NCI-H1092 treated with DMSO at 0.1 percent for 48 hours (cell line): Measurements from ENCODE around the gene TWSG1.
"Not testable (repeated sequence)": the region's sequence is repeated elsewhere in the genome, so short reads cannot be mapped to it uniquely, and the experiment has no call there.

Experiments
- DNase-seq: peaks from one replicate; lab custom pipeline; 2025; lab: John Stamatoyannopoulos, UW

Gene TWSG1

DNA sequence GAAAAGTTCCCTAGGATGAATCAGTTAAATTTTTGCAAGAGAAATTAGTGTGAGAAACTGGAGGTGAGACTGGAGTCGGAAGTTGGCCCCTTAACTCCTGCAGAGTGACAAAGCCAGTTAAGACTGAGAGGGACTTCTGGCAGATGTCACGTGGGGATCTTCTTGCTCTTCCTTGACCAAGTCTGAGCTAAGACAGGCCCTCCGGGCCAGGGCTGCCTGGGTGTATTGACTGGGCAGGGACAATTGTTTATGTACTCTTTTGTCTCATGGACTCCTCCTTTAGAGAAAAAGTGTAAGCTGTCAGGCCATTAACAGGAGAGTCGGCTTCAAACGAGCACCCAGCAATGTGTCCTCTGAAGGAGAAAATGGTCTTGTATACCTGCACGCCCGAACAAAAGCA is 92.2 kb downstream of the TWSG1 start:
- no peak for DNase-seq

GRCh38 chr18:9428301-9428706 is 93.7 kb downstream of the TWSG1 start:
- DNase-seq: peak; percentile 17

DNA sequence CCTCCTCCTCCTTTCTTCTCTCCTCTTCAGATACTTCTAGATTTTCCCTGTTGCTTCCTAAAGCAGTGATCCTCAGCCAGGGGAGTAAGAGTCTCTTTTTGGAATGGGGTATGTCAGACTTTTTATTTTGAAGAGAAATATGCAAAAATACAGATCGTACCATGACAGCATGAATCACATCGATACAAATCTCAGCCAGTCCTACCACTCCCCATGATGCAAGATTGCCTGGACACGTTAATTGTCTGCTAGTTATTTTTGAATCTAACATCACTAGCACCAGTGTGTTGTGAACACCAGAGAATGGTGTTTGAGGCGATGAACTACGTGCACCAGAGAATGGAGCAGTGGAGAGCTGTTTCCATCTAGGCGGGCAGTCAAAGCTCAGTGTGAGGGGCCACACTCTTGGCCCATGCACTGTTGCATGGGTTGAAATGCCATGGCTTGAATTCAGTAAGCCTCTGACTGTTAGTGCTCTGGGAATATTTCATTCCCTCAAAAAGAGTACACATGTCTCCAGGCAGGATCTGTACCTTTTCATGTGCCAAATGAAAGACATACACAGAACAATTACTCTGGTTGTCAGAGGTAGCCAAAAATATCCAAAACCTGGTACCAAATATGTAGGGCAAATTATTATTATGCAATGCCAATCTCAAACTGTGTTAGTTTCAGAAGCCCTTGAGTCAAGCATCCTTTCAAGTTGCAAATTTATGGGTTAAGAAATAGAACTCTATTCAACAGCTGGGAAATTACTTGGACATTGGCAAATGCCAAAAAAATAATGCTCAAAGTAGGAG is 94.5 kb downstream of the TWSG1 start:
- no peak for DNase-seq

- DNase-seq: no peak
Observed at GRCh38 chr18:9429662-9429993, 95.1 kb downstream of the TWSG1 start.

- DNase-seq: not testable (repeated sequence)
Observed at GRCh38 chr18:9430315-9430714, 95.7 kb downstream of the TWSG1 start.

- no peak for DNase-seq
Observed at GRCh38 chr18:9431296-9431695, 96.7 kb downstream of the TWSG1 start.

GRCh38 chr18:9433122-9433521 is 98.5 kb downstream of the TWSG1 start:
- DNase-seq: not testable (repeated sequence)

DNA sequence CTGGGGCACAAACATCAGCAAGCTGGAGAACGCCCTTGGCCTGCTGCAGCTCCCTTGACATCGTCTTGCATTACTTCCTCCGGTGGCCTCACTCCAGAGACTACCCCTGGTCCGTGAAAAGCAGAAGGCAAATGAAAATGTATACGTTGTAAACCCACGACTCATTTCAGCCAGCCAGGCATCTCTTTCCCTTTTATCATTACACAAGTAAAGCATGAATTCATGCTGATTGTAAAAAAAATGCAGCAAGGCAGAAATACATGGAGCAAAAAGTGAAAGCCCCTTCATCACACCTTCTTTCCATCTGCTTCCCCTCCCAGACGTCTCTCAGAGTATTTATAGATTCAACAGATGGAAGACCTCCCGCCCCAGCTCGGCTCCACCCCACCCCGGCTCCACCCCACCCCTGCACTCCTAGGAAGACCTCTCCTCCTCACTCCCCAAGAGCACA is 99.1 kb downstream of the TWSG1 start:
- no peak for DNase-seq

DNA sequence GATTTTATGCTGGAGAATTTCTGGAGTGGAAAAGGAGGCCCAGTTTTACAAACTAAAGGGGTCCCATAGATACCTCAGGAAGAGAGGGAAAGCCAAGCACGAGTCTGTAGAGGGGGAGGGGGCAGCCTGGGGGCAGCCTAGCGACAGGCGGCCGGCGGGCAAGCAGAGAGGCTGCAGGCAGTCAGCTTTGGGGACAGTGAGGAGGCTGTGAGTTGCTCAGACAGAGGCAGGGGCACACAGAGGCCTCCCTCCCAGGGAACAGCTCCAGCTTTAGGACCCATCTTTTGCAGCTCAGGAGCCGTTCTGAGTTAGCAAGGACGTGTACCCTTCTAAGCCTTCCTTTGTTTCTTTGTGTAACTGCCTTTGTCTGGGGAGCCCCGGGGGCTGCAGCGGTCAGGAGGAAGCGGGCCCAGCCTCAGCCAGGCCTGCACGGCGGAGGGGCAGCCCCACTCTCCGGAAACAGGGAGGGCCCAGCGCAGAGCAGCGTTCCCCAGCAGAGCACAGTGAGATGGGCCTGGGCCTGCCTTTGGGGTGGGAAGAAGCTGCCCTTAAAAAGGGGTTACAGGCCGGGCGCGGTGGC is 99.6 kb downstream of the TWSG1 start:
- no peak for DNase-seq

GRCh38 chr18:9435041-9435440 is 100.5 kb downstream of the TWSG1 start:
- DNase-seq: no peak

DNA sequence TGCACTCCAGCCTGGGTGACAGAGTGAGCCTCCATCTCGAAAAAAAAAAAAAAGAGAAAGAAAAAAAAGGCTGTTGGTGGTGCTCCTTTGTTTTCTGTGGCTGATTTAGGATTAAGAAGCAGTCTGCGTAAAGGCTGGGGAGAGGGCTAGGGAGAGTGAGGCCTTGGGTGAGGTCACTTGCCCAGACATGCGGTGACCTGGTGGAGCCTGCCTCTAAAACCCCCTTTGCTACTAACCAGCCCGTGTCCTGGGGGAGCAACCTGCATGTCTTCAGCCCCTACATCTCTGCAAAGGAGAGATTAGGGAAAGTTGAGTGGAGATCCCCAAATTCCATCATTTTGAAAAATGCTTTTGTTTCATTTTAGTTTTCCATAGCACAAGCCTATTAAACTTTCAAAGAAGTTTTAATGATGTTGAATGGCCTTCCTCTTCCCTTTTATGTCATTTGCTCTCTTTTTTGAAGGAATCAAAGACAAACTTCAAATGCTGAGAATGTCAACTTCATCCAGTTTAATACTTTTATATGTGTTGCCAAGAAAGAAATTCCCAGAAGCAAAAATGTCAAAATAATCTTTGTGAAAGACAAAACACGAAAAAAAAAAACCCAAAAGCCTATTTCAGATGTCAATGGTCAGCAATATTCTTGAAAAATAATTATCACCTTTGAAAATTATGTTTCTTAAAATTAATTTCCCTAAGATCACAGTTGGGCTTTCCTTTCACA is 101.8 kb downstream of the TWSG1 start:
- DNase-seq: no peak

- no peak for DNase-seq
Observed at GRCh38 chr18:9437021-9437437, 102.5 kb downstream of the TWSG1 start.

DNA sequence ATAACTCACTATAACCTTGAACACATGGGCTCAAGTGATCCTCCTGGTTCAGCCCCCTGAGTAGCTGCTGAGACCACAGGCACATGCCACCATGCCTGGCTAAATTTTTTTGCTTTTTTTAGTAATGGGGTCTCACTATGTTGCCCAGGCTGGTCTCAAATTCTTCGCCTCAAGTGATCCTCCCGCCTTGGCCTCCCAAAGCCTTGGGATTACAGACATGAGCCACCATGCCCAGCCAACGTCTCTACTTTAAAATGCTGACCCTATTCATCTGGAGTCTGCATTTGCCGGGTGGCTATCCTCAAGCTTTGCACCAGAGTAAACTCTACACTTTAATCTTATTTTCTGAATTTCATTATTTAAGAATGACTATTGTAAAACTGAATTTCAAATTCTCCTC is 103.1 kb downstream of the TWSG1 start:
- no peak for DNase-seq

- DNase-seq: no peak
Observed at GRCh38 chr18:9441061-9441460, 106.5 kb downstream of the TWSG1 start.

GRCh38 chr18:9444549-9444948 is 110.0 kb downstream of the TWSG1 start:
- DNase-seq: no peak

DNA sequence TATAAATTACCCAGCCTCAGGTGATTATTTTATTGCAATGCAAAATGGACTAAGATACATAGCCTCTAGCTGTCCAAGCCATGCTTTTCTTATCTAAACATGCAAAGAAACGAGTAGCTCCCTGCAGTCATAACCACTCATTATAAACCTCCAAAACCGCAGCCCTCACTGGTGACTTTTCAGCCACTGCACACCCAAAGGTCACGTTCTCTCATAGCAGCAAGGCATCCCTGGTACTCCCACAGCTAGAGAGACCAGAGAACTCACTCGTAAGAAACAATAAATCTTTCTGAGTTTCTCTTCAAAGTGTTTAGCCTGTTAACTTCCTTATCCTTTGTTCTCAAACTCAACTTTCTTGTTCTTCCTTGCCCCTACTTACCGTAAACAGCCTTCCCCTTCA is 112.3 kb downstream of the TWSG1 start:
- DNase-seq: no peak

DNA sequence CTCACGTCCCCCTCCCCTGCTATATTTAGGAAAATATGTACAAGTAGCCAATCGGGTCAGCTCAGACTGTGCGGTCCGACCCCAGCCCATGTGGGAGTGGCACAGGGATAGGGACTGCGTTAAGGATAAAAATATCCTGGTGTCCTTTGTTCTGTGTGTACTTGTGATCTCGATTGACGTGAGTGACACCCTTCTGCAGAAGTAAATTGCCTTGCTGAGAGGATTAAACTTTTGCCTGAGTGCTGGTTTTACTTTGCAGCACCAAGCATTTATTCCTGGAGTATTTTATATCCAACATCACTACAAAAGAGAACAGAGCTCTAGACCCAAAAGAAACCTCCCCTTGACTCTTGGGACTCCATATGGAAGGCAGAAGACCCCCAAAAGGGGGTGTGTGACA is 112.8 kb downstream of the TWSG1 start:
- no peak for DNase-seq

DNA sequence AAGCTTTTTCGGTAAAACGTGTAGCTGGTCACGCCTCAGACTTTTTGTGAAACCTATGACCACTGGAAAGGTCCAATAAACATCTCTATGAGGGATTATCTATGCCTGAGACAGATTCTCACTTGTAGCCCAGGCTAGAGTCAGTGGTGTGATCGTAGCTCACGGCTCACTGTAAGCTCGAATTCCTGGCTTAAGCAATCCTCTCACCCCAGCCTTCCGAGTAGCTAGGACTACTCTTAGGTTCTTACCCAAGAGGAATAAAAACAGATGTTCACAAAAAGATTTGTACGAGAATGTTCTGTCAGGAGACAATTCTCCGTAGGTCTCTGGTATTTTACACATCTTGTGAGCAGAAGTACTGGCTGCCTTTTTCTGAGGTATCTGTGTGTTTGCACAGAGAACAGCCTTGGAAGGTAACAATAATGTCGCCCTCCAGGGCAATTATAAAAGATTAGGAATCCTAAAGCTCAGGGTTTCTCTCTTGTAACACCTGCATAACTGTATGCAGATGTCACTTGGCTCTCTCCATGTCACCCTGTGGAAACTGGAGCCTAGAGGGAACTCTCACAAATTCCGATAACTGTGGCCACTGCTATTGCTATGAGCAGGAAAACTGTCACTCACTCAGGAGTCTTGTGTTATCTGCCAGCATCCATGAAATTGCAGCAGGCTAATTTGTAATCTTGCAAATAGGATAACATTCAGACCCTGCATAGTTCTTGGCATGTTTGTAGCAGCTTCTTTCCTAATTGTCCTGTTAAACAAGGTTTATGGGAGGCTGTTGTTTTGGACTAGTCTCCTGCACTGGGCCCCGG is 115.2 kb downstream of the TWSG1 start:
- DNase-seq: no peak

GRCh38 chr18:9450920-9451319 is 116.3 kb downstream of the TWSG1 start:
- DNase-seq: not testable (repeated sequence)
